Measurements from ENCODE around the gene TRIM66.

- TF ChIP-seq CTCF (IDR thresholded peaks at IDR 0.05) (no peak), POLR2A (IDR thresholded peaks at IDR 0.05) (no peak)
Measured at GRCh38 chr11:8652140-8652539, 30.3 kb downstream of the TRIM66 start.

Data from Peyer's patch (tissue), 4 donors.